Hepatocyte (in vitro differentiated cells): ENCODE data around the gene UHRF1.

ENCODE experiments used
- EZH2phosphoT487 ChIP-seq: fragments of 200-600 bp; sonication (generic); IDR thresholded peaks from one replicate; pipeline ENCODE4 v1.6.1; 2018; ENCODE audit warnings: antibody characterized with exemption, mild to moderate bottlenecking, low read depth, moderate library complexity; ENCODE audit not compliant: unreplicated experiment, severe bottlenecking
- TF ChIP-seq, protein P1 (sequence below): fragments of 200-600 bp; sonication (generic); IDR thresholded peaks from 2 replicates; pipeline ENCODE4 v1.5.1; 2016; ENCODE audit warnings: antibody characterized with exemption, mild to moderate bottlenecking; ENCODE audit not compliant: poor library complexity

- TF ChIP-seq, protein P1, sequence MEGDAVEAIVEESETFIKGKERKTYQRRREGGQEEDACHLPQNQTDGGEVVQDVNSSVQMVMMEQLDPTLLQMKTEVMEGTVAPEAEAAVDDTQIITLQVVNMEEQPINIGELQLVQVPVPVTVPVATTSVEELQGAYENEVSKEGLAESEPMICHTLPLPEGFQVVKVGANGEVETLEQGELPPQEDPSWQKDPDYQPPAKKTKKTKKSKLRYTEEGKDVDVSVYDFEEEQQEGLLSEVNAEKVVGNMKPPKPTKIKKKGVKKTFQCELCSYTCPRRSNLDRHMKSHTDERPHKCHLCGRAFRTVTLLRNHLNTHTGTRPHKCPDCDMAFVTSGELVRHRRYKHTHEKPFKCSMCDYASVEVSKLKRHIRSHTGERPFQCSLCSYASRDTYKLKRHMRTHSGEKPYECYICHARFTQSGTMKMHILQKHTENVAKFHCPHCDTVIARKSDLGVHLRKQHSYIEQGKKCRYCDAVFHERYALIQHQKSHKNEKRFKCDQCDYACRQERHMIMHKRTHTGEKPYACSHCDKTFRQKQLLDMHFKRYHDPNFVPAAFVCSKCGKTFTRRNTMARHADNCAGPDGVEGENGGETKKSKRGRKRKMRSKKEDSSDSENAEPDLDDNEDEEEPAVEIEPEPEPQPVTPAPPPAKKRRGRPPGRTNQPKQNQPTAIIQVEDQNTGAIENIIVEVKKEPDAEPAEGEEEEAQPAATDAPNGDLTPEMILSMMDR: no peak
- no peak for TF ChIP-seq EZH2phosphoT487
Measured at GRCh38 chr19:4923276-4923747, 14.0 kb downstream of the UHRF1 start.
